Ishikawa (cell line): ENCODE measurements around the gene PCGF5.
A peak's percentile ranks its signal among the peaks of the same experiment; 100 is the strongest.

Source experiments
- CEBPB ChIP-seq: IDR thresholded peaks from 2 replicates; pipeline ENCODE4 v1.6.1; 2012
- CREB1 ChIP-seq: IDR thresholded peaks from 2 replicates; pipeline ENCODE4 v1.6.1; 2012; ENCODE audit warnings: low read depth
- EGR1 ChIP-seq: IDR thresholded peaks from 2 replicates; pipeline ENCODE4 v1.6.1; 2012
- EP300 ChIP-seq: IDR thresholded peaks from 2 replicates; pipeline ENCODE4 v1.6.1; 2012; ENCODE audit warnings: borderline replicate concordance
- FOXM1 ChIP-seq: IDR thresholded peaks from 2 replicates; pipeline ENCODE4 v1.6.1; 2012; ENCODE audit warnings: low read depth, borderline replicate concordance
- NFIC ChIP-seq: IDR thresholded peaks from 2 replicates; pipeline ENCODE4 v1.6.1; 2012
- RAD21 ChIP-seq: IDR thresholded peaks from 2 replicates; pipeline ENCODE4 v1.6.1; 2012; ENCODE audit warnings: low read depth
- TAF1 ChIP-seq: IDR thresholded peaks from 2 replicates; pipeline ENCODE4 v1.6.1; 2012; ENCODE audit warnings: low read depth, mild to moderate bottlenecking
- TCF12 ChIP-seq: IDR thresholded peaks from 2 replicates; pipeline ENCODE4 v1.6.1; 2012; ENCODE audit warnings: low read depth
- TEAD4 ChIP-seq: IDR thresholded peaks from 2 replicates; pipeline ENCODE4 v1.6.1; 2012
- YY1 ChIP-seq: IDR thresholded peaks from 2 replicates; pipeline ENCODE4 v1.6.1; 2012; ENCODE audit warnings: low read depth
- ZBTB7A ChIP-seq: IDR thresholded peaks from 2 replicates; pipeline ENCODE4 v1.6.1; 2012; ENCODE audit warnings: low read depth
- TF ChIP-seq, protein P1 (sequence below): IDR thresholded peaks from 2 replicates; pipeline ENCODE4 v1.6.1; 2012
- TF ChIP-seq, protein P2 (sequence below): IDR thresholded peaks from 2 replicates; pipeline ENCODE4 v1.6.1; 2012
- TF ChIP-seq, protein P3 (sequence below): IDR thresholded peaks from 2 replicates; pipeline ENCODE4 v1.6.1; 2012; ENCODE audit warnings: low read depth, mild to moderate bottlenecking

Gene PCGF5

DNA sequence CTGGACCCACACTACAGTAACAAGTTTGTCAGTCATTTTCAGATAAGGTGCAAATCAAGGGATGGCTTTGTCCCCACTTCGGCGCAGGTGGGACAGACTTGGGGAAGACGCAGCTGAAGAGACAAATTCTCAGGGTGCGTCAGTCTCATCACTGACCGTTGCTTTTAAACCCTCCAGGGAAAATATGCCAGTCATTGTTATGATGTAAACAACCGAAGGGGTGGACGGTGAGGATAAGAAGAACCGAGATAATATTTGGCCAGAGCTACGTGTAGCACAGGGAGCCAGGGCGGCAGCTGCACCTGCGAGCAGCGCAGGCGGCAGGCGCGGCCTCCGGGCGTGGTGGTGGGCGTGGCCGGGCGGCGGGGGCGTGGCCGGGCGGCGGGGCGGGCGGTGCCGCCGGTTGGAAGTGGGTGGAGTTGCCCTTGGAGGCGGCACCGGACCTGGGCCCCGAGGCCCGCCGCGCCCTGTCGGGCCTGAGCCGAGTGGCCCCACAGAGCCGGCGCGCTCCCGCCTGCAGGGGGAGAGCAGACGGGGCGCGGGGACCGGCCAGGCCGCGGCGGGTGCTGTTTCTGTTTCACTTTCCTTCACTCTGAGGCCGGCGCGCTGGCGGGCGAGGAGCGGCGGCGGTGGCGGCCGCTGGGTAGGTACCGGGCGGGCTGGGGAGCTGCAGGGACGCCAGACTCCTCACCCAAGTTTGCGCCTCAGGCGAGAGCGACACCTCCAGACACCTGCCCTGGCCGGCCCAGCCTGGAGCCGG, at the start of gene PCGF5:
Gene PCGF5 (plus strand): TSS at position 470 of the 760 bp plus-strand sequence. CDS start 2,209 bp downstream, outside the sequence.
- TF ChIP-seq CEBPB (no peak), FOXM1 (no peak), EP300 (peak; percentile 45; the same call in 1 of the 2 replicates), NFIC (no peak), YY1 (peak; percentile 53), ZBTB7A (no peak), TCF12 (no peak; the same call in 1 of the 2 replicates), RAD21 (no peak), TAF1 (peak; percentile 78; the same call in 1 of the 2 replicates), TEAD4 (no peak), CREB1 (no peak), EGR1 (no peak)
- TF ChIP-seq, protein P1, sequence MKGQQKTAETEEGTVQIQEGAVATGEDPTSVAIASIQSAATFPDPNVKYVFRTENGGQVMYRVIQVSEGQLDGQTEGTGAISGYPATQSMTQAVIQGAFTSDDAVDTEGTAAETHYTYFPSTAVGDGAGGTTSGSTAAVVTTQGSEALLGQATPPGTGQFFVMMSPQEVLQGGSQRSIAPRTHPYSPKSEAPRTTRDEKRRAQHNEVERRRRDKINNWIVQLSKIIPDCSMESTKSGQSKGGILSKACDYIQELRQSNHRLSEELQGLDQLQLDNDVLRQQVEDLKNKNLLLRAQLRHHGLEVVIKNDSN, result no peak
- TF ChIP-seq, protein P2, sequence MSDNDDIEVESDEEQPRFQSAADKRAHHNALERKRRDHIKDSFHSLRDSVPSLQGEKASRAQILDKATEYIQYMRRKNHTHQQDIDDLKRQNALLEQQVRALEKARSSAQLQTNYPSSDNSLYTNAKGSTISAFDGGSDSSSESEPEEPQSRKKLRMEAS, result no peak; the same call in 1 of the 2 replicates
- TF ChIP-seq, protein P3, sequence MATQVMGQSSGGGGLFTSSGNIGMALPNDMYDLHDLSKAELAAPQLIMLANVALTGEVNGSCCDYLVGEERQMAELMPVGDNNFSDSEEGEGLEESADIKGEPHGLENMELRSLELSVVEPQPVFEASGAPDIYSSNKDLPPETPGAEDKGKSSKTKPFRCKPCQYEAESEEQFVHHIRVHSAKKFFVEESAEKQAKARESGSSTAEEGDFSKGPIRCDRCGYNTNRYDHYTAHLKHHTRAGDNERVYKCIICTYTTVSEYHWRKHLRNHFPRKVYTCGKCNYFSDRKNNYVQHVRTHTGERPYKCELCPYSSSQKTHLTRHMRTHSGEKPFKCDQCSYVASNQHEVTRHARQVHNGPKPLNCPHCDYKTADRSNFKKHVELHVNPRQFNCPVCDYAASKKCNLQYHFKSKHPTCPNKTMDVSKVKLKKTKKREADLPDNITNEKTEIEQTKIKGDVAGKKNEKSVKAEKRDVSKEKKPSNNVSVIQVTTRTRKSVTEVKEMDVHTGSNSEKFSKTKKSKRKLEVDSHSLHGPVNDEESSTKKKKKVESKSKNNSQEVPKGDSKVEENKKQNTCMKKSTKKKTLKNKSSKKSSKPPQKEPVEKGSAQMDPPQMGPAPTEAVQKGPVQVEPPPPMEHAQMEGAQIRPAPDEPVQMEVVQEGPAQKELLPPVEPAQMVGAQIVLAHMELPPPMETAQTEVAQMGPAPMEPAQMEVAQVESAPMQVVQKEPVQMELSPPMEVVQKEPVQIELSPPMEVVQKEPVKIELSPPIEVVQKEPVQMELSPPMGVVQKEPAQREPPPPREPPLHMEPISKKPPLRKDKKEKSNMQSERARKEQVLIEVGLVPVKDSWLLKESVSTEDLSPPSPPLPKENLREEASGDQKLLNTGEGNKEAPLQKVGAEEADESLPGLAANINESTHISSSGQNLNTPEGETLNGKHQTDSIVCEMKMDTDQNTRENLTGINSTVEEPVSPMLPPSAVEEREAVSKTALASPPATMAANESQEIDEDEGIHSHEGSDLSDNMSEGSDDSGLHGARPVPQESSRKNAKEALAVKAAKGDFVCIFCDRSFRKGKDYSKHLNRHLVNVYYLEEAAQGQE, result no peak

DNA sequence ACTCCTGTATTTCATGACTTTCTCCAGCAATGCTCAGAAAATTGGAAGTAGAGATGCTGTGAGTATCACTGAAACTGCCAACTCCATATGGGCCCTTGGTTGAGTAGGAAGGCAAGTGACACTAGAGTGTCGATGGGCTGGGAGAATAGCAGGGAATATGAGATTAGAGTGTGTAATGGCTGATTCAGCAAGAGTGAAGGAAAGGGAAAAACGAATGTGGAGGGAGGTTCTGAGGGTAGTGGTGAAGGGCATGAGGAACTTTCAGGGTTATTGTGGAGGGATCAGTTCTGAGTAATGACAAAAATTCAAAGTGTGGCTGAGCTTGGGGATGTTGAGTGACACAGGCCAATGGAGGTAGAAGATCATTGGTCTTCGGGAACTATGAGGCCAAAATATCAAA, 49.0 kb upstream of the PCGF5 start:
- TF ChIP-seq CREB1 (no peak), FOXM1 (no peak), TCF12 (no peak), EGR1 (no peak), ZBTB7A (no peak), YY1 (no peak), CEBPB (no peak), RAD21 (no peak)
- TF ChIP-seq, protein P2, result no peak
- TF ChIP-seq, protein P3, result no peak

DNA sequence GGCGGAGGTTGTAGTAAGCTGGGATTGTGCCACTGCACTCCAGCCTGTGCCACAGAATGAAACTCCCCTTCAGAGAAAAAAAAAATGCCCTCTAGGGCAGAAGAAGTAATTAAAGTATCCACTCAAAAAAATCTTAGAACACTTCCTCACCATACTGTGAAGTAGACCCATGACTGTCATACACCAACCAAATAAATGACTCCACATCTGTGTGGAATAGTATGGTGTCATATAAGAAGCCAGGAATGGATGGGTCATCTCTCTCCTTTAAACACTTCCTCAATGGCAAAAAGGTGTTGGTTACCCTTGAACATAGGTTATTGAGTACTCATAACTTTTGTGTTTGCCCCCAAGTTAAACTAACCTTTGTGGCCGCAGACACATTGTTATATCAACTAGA, 48.1 kb upstream of the PCGF5 start:
- TF ChIP-seq ZBTB7A (no peak), RAD21 (no peak), EP300 (no peak), CEBPB (no peak), CREB1 (no peak), YY1 (no peak), TAF1 (no peak)
- TF ChIP-seq, protein P2, result no peak

DNA sequence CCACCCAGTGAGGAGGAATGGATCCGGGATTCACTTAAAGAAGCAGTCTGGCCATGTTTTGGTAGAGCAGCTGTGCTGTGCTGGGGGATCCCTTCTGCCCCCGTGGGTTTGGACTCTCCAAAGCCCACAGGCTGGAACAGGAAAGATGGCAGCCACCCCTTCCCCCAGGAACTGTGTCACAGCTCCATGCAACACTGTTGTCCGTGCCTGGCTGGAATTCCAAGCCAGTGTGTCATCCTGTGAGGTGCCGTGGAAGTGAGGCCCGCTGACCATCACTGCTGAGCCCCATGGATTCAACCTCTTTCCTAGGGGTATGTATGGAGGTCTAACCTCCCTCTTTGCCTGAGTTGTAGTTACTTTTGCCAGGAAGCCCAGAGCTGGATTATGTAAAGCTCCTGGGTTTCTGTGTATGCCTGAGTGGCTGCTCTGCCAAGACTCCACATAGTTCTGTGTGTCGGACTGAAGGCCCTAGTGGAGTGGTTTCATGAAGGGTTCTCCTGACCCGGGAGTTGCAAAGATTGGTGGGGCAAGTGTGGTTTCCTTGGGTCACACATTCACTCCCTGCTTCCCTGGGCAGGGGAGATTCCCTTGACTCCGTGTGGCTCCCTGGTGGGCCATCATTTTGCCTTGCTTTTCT, 35.1 kb upstream of the PCGF5 start:
- TF ChIP-seq TCF12 (no peak), FOXM1 (no peak), EGR1 (no peak), ZBTB7A (no peak), RAD21 (no peak), CREB1 (no peak), TEAD4 (no peak), TAF1 (no peak), EP300 (no peak), CEBPB (no peak), NFIC (no peak), YY1 (no peak)
- TF ChIP-seq, protein P2, result no peak
- TF ChIP-seq, protein P3, result no peak
- TF ChIP-seq, protein P1, result no peak
